ENCODE data around the gene GPC6.

GPC6 gene

GRCh38 chr13:94247890-94248289 lies 1021.3 kb downstream of the GPC6 start:
- no peak for DNase-seq (ENCODE audit: low read depth)

- DNase-seq (ENCODE audit: low read depth) = peak; percentile 23
These were observed 1022.0 kb downstream of the GPC6 start for GRCh38 chr13:94248454-94249228.

- peak; percentile 67 for DNase-seq (ENCODE audit: low read depth)
These were observed 1022.9 kb downstream of the GPC6 start for GRCh38 chr13:94249512-94249911.

GRCh38 chr13:94251831-94252608 lies 1025.4 kb downstream of the GPC6 start:
- DNase-seq (ENCODE audit: low read depth) = peak; percentile 61

GRCh38 chr13:94254737-94255136 lies 1028.1 kb downstream of the GPC6 start:
- DNase-seq (ENCODE audit: low read depth) = peak; percentile 54

GRCh38 chr13:94256721-94257120 lies 1030.1 kb downstream of the GPC6 start:
- no peak for DNase-seq (ENCODE audit: low read depth)

- no peak for DNase-seq (ENCODE audit: low read depth)
These were observed 1033.4 kb downstream of the GPC6 start for GRCh38 chr13:94259984-94260383.

GRCh38 chr13:94261163-94261562 lies 1034.6 kb downstream of the GPC6 start:
- DNase-seq (ENCODE audit: low read depth) = no peak

GRCh38 chr13:94263038-94263437 lies 1036.4 kb downstream of the GPC6 start:
- no peak for DNase-seq (ENCODE audit: low read depth)

GRCh38 chr13:94267581-94268366 lies 1041.2 kb downstream of the GPC6 start:
- DNase-seq (ENCODE audit: low read depth) = no peak

- no peak for DNase-seq (ENCODE audit: low read depth)
These were observed 1042.1 kb downstream of the GPC6 start for GRCh38 chr13:94268661-94269060.

GRCh38 chr13:94269557-94269956 lies 1043.0 kb downstream of the GPC6 start:
- no peak for DNase-seq (ENCODE audit: low read depth)

GRCh38 chr13:94270556-94270955 lies 1043.9 kb downstream of the GPC6 start:
- DNase-seq (ENCODE audit: low read depth) = no peak

GRCh38 chr13:94272038-94272437 lies 1045.4 kb downstream of the GPC6 start:
- peak; percentile 9 for DNase-seq (ENCODE audit: low read depth)

- no peak for DNase-seq (ENCODE audit: low read depth)
These were observed 1053.7 kb downstream of the GPC6 start for GRCh38 chr13:94280349-94280748.

GRCh38 chr13:94280845-94281244 lies 1054.2 kb downstream of the GPC6 start:
- no peak for DNase-seq (ENCODE audit: low read depth)

- no peak for DNase-seq (ENCODE audit: low read depth)
These were observed 1060.0 kb downstream of the GPC6 start for GRCh38 chr13:94286581-94286980.

- DNase-seq (ENCODE audit: low read depth) = no peak
These were observed 1065.2 kb downstream of the GPC6 start for GRCh38 chr13:94291631-94292322.

GRCh38 chr13:94292323-94292640 lies 1065.7 kb downstream of the GPC6 start:
- no peak for DNase-seq (ENCODE audit: low read depth)

- no peak for DNase-seq (ENCODE audit: low read depth)
These were observed 1069.9 kb downstream of the GPC6 start for GRCh38 chr13:94296471-94296870.

- no peak for DNase-seq (ENCODE audit: low read depth)
These were observed 1071.7 kb downstream of the GPC6 start for GRCh38 chr13:94298346-94298745.

- DNase-seq (ENCODE audit: low read depth) = no peak
These were observed 1073.8 kb downstream of the GPC6 start for GRCh38 chr13:94300401-94300800.

Measured in fibroblast of gingiva (primary cell).